ENCODE data around the gene NDUFA13.
A peak's percentile ranks its signal among the peaks of the same experiment; 100 is the strongest.
"Not testable (repeated sequence)": the region's sequence is repeated elsewhere in the genome, so short reads cannot be mapped to it uniquely, and the experiment has no call there.

NDUFA13 gene

GRCh38 chr19:19515642-19516519 lies at the start of gene NDUFA13:
Gene NDUFA13, plus strand, starts transcription at chr19:19516225. Its CDS starts 14 bp downstream, at chr19:19516239.
- DNase-seq (ENCODE audit: low read depth, low spot score), result peak; percentile 81

GRCh38 chr19:19468424-19469050 lies 47.5 kb upstream of the NDUFA13 start:
- DNase-seq (ENCODE audit: low read depth, low spot score), result no peak

- no peak for DNase-seq (ENCODE audit: low read depth, low spot score)
Measured at GRCh38 chr19:19470579-19470978, 45.4 kb upstream of the NDUFA13 start.

- DNase-seq (ENCODE audit: low read depth, low spot score), result no peak
Measured at GRCh38 chr19:19471682-19472081, 44.3 kb upstream of the NDUFA13 start.

- not testable (repeated sequence) for DNase-seq (ENCODE audit: low read depth, low spot score)
Measured at GRCh38 chr19:19472106-19472505, 43.9 kb upstream of the NDUFA13 start.

- DNase-seq (ENCODE audit: low read depth, low spot score), result no peak
Measured at GRCh38 chr19:19475015-19475765, 40.8 kb upstream of the NDUFA13 start.

- DNase-seq (ENCODE audit: low read depth, low spot score), result no peak
Measured at GRCh38 chr19:19475849-19476828, 39.9 kb upstream of the NDUFA13 start.

GRCh38 chr19:19477705-19478383 lies 38.2 kb upstream of the NDUFA13 start:
- DNase-seq (ENCODE audit: low read depth, low spot score), result no peak

- no peak for DNase-seq (ENCODE audit: low read depth, low spot score)
Measured at GRCh38 chr19:19480688-19481087, 35.3 kb upstream of the NDUFA13 start.

GRCh38 chr19:19482809-19483596 lies 33.0 kb upstream of the NDUFA13 start:
- DNase-seq (ENCODE audit: low read depth, low spot score), result no peak

GRCh38 chr19:19485161-19485997 lies 30.6 kb upstream of the NDUFA13 start:
- no peak for DNase-seq (ENCODE audit: low read depth, low spot score)

- no peak for DNase-seq (ENCODE audit: low read depth, low spot score)
Measured at GRCh38 chr19:19485998-19486290, 30.1 kb upstream of the NDUFA13 start.

GRCh38 chr19:19486343-19487076 lies 29.5 kb upstream of the NDUFA13 start:
- DNase-seq (ENCODE audit: low read depth, low spot score), result no peak

GRCh38 chr19:19487077-19487949 lies 28.7 kb upstream of the NDUFA13 start:
- no peak for DNase-seq (ENCODE audit: low read depth, low spot score)

GRCh38 chr19:19487950-19488874 lies 27.8 kb upstream of the NDUFA13 start:
- DNase-seq (ENCODE audit: low read depth, low spot score), result no peak
